GM12878 (cell line): Measurements from ENCODE around the gene RBMS1. TPM values are rescaled to one million over a fixed set of nuclear protein-coding genes. Genes with fewer than 3 reads are reported as not detected.

Experiments
- ATAC-seq: fragments of 200-7000 bp; cut with Tn5 transposase; 3 replicates; pipeline ENCODE4 v1.9.1; 2020; ENCODE audit warnings: mild to moderate bottlenecking, moderate library complexity
- BruUV-seq: library from RNA; stranded (reverse); fragments of 400-500 nt; replicated peaks from 2 replicates; lab custom pipeline; 2021; lab: Mats Ljungman, UMichigan
- CTCF ChIA-PET: fragments of 300-600 bp; sonication (Branson Sonifier 250); formaldehyde crosslinking; extraction: SDS; loops from one replicate; lab custom pipeline; 2021; ENCODE audit warnings: inconsistent platforms; lab: Yijun Ruan, JAX
- POLR2A ChIA-PET: fragments of 350-600 bp; formaldehyde crosslinking; extraction: SDS; loops from one replicate; lab custom pipeline; 2021; ENCODE audit warnings: inconsistent platforms; lab: Charles Lee
- RAD21 ChIA-PET: fragments of 300-600 bp; sonication (Branson Sonifier 250); formaldehyde crosslinking; loops from one replicate; lab custom pipeline; 2023; ENCODE audit warnings: antibody characterized with exemption; ENCODE audit not compliant: unreplicated experiment; lab: Charles Lee
- SMC1A ChIA-PET: fragments of 300-600 bp; sonication (Branson Sonifier 250); formaldehyde crosslinking; loops from one replicate; lab custom pipeline; 2023; ENCODE audit not compliant: unreplicated experiment, uncharacterized antibody; lab: Charles Lee
- DNase-seq: peaks from one replicate; pipeline ENCODE4 v3.0.0-alpha.2; 2011; ENCODE audit warnings: low read depth, low spot score
- FAIRE-seq: peaks from 3 replicates; lab custom pipeline; 2011; peaks lifted over from hg19 to GRCh38; lab: Jason Lieb, UNC
- H2AFZ ChIP-seq: 2 replicates; pipeline ENCODE4 v1.6.0; 2011; ENCODE audit warnings: low read depth, low read length, control low read depth; ENCODE audit not compliant: control insufficient read depth
- H3K27ac ChIP-seq: 2 replicates; pipeline ENCODE4 v1.5.1; 2011; ENCODE audit warnings: control low read depth; ENCODE audit not compliant: control insufficient read depth, insufficient read depth
- H3K27me3 ChIP-seq, 2 experiments: replicated peaks in 1 of 2; 2 replicates each; pipeline versions ENCODE4 v1.6.0 to v1.6.1; 2011; ENCODE audit warnings: low read length in 1 of 2; ENCODE audit not compliant: control insufficient read depth in 2 of 2, insufficient read depth in 2 of 2
- H3K36me3 ChIP-seq, 2 experiments: 2 replicates each; pipeline ENCODE4 v1.5.1; 2011; ENCODE audit warnings: low read length in 1 of 2; ENCODE audit not compliant: control insufficient read depth in 2 of 2, insufficient read depth in 2 of 2
- H3K4me1 ChIP-seq: 2 replicates; pipeline ENCODE4 v1.6.1; 2011; ENCODE audit warnings: mild to moderate bottlenecking, low read length, moderate library complexity, mixed read lengths; ENCODE audit not compliant: control insufficient read depth, insufficient read depth
- H3K4me2 ChIP-seq: 2 replicates; pipeline ENCODE4 v1.6.0; 2011; ENCODE audit warnings: control low read depth; ENCODE audit not compliant: control insufficient read depth, insufficient read depth
- H3K4me3 ChIP-seq: fragments of 200-600 bp; sonication (generic); 2 replicates; pipeline ENCODE4 v1.5.1; 2016
- H3K79me2 ChIP-seq: 2 replicates; pipeline ENCODE4 v1.6.0; 2011; ENCODE audit warnings: low read length; ENCODE audit not compliant: control insufficient read depth, insufficient read depth
- H3K9ac ChIP-seq: 2 replicates; pipeline ENCODE4 v1.8.0; 2011; ENCODE audit warnings: low read length, control low read depth, mixed read lengths; ENCODE audit not compliant: control insufficient read depth, insufficient read depth
- H3K9me3 ChIP-seq: replicated peaks from 3 replicates; pipeline ENCODE4 v1.5.1; 2011; ENCODE audit warnings: mild to moderate bottlenecking, low read length; ENCODE audit not compliant: control insufficient read depth, insufficient read depth
- H4K20me1 ChIP-seq: 2 replicates; pipeline ENCODE4 v1.6.0; 2011; ENCODE audit not compliant: control insufficient read depth, insufficient read depth
- EP300 ChIP-seq, 2 experiments: fragments of 150-350 bp in 1 of 2; IDR thresholded peaks; 2 replicates each; pipeline ENCODE4 v1.6.1; 2011 to 2012; ENCODE audit warnings: low read depth in 2 of 2, low read length in 2 of 2, borderline replicate concordance in 1 of 2, improper control_type of control experiment in 1 of 2, inconsistent platforms in 1 of 2; ENCODE audit not compliant: control insufficient read depth in 1 of 2
- HSF1 ChIP-seq: fragments of 150-350 bp; IDR thresholded peaks from 2 replicates; pipeline ENCODE4 v1.6.1; 2014; ENCODE audit warnings: mild to moderate bottlenecking, low read depth, low read length
- JUNB ChIP-seq: IDR thresholded peaks from 2 replicates; pipeline ENCODE4 v1.6.1; 2016; ENCODE audit warnings: antibody characterized with exemption, mild to moderate bottlenecking
- NR2F1 ChIP-seq: fragments of 450-650 bp; conservative IDR thresholded peaks from 2 replicates; pipeline ENCODE4 v1.6.1; 2017; ENCODE audit warnings: mild to moderate bottlenecking
- POLR2AphosphoS5 ChIP-seq: IDR thresholded peaks from 2 replicates; pipeline ENCODE4 v1.6.1; 2011; ENCODE audit warnings: mild to moderate bottlenecking, low read length, inconsistent platforms
- POU2F2 ChIP-seq: IDR thresholded peaks from 3 replicates; pipeline ENCODE4 v1.6.1; 2011; ENCODE audit warnings: low read depth, mild to moderate bottlenecking, low read length, borderline replicate concordance
- PRDM15 ChIP-seq: fragments of 450-650 bp; formaldehyde crosslinking; IDR thresholded peaks from 2 replicates; pipeline ENCODE4 v1.4.0; 2020; ENCODE audit warnings: mild to moderate bottlenecking, moderate library complexity
- SREBF1 ChIP-seq: IDR thresholded peaks from 2 replicates; pipeline ENCODE4 v1.6.1; 2012; ENCODE audit warnings: mild to moderate bottlenecking, low read length
- USF1 ChIP-seq: IDR thresholded peaks from 2 replicates; pipeline ENCODE4 v1.6.1; 2011; ENCODE audit warnings: borderline replicate concordance, low read depth, mild to moderate bottlenecking, moderate library complexity, mixed read lengths, low read length; ENCODE audit not compliant: insufficient read depth; ENCODE audit errors: extremely low read length
- WGBS: methylation state at CpG from one replicate; pipeline ENCODE4 v1.1.6; 2016; ENCODE audit warnings: low lambda C conversion rate; ENCODE audit not compliant: insufficient replicate concordance, insufficient coverage; ENCODE audit errors: missing lambda C conversion rate; 5-methylcytosine and 5-hydroxymethylcytosine counted together
- in situ Hi-C: fragments of 300-500 bp; cut with MboI; formaldehyde crosslinking; loops from 9 replicates; pipeline ENCODE4 v1.14.3; 2018; ENCODE audit warnings: mixed read lengths
- intact Hi-C: fragments of 100-400 bp; cut with micrococcal nuclease; formaldehyde crosslinking; loops from one replicate; pipeline ENCODE4 v1.14.2; 2022; ENCODE audit not compliant: unreplicated experiment
- polyA plus RNA-seq, 11 experiments: library from polyadenylated mRNA; depleted of rRNA in 4 of 11; unstranded in 6 of 11; stranded (reverse) in 5 of 11; fragments of >200 nt; fragmentation: Nextera tagmentation in 4 of 11; fragmentation: Illumina TruSeq in 1 of 11; extraction: Ambion mirVana in 4 of 11; extraction: Trizol in 1 of 11; gene quantifications; 1 replicate in 1 of 11; 2 replicates in 10 of 11; pipeline versions ENCODE4 v1.2.1 to v1.2.3, GENCODE V29; 2011 to 2016; ENCODE audit warnings: inconsistent platforms in 2 of 11, missing spikeins in 2 of 11, low read depth in 1 of 11
- total RNA-seq, 4 experiments: library from RNA; depleted of rRNA in 3 of 4; stranded (reverse); fragments of >200 nt in 3 of 4; fragmentation: Illumina TruSeq in 1 of 4; extraction: Trizol in 1 of 4; gene quantifications; 2 replicates each; pipeline versions ENCODE4 v1.2.1 to v1.2.3, GENCODE V29; 2013 to 2021

The RBMS1 gene
- total and polyA plus RNA-seq, 10 of the 15 experiments (the other 5 are each of a cell fraction or from before 2014, with no cell fraction given): 0.04 to 0.31 (median 0.17) TPM; not detected in 1

- no peak for DNase-seq
- CTCF ChIA-PET: no interaction called here
- H3K79me2 ChIP-seq: no peaks in the 10 kb centered on the region
- no peak overlapping the region for H2AFZ ChIP-seq
- POLR2A ChIA-PET: no interaction called here
- RAD21 ChIA-PET: no interaction called here
- no peak for ATAC-seq
- H3K4me2 ChIP-seq: no peak overlapping the region
- intact Hi-C loops: no loop called here
- H3K36me3 ChIP-seq: no peaks in the 10 kb centered on the region
- BruUV-seq: no TSS peak
- WGBS: 9% methylated on average over 5 of the region's 5 CpGs
- no peaks in the 10 kb centered on the region for H3K4me1 ChIP-seq
- SMC1A ChIA-PET: no interaction called here
- no peaks in the 10 kb centered on the region; a peak in 2 of 4 replicates for H3K27me3 ChIP-seq
- TF ChIP-seq USF1 (no peak), SREBF1 (no peak), HSF1 (no peak), PRDM15 (CRISPR knock-in tag) (no peak), EP300 (IDR thresholded peaks at IDR 0.05; ENCODE audit: borderline replicate concordance in 1 of 2, control insufficient read depth in 1 of 2, low read depth in 2 of 2, low read length in 2 of 2) (no peak), POLR2AphosphoS5 (no peak), POU2F2 (no peak), JUNB (no peak), NR2F1 (no peak)
- no peak overlapping the region for H3K27ac ChIP-seq
- in situ Hi-C loops: no loop called here
- no peak overlapping the region for H3K9ac ChIP-seq
- no peaks in the 10 kb centered on the region for H4K20me1 ChIP-seq
- no peak for FAIRE-seq
- no peak overlapping the region for H3K4me3 ChIP-seq
- no peaks in the 10 kb centered on the region for H3K9me3 ChIP-seq
Observed at GRCh38 chr2:160505256-160505655, 11.6 kb upstream of the RBMS1 start.
